K562 (cell line): ENCODE measurements around the gene PHF12. TPM values are rescaled to one million over a fixed set of nuclear protein-coding genes. Genes with fewer than 3 reads are reported as not detected.
A peak's percentile ranks its signal among the peaks of the same experiment; 100 is the strongest.

ENCODE experiments used
- BRD9 ChIP-seq: fragments of 450-650 bp; IDR thresholded peaks from 2 replicates; pipeline ENCODE4 v1.6.1; 2018; ENCODE audit warnings: low read depth; ENCODE audit not compliant: partially characterized antibody
- CREB3 ChIP-seq: fragments of 450-650 bp; conservative IDR thresholded peaks from 2 replicates; pipeline ENCODE4 v1.6.1; 2016; ENCODE audit warnings: missing genetic modification characterization, low read depth, mild to moderate bottlenecking, missing compliant biosample characterization, moderate library complexity
- HINFP ChIP-seq: fragments of 450-650 bp; conservative IDR thresholded peaks from 2 replicates; pipeline ENCODE4 v1.6.1; 2016; ENCODE audit warnings: missing genetic modification characterization, low read depth, mild to moderate bottlenecking, control low read depth, missing compliant biosample characterization
- IRF1 ChIP-seq: sonication (generic); formaldehyde crosslinking; IDR thresholded peaks from 2 replicates; pipeline ENCODE4 v1.8.0; 2022; ENCODE audit warnings: missing genetic modification reagents, mild to moderate bottlenecking, borderline replicate concordance
- KDM1A ChIP-seq, 2 experiments: fragments of 450-650 bp; IDR thresholded peaks; 2 replicates each; pipeline ENCODE4 v1.6.1; 2016; ENCODE audit warnings: mild to moderate bottlenecking in 2 of 2
- KDM4B ChIP-seq, 2 experiments: fragments of 450-650 bp in 1 of 2; sonication (generic) in 1 of 2; IDR thresholded peaks; 2 replicates each; pipeline ENCODE4 v1.6.1; 2016 to 2017; ENCODE audit warnings: borderline replicate concordance in 2 of 2, antibody characterized with exemption in 1 of 2, low read depth in 1 of 2, mild to moderate bottlenecking in 1 of 2
- KDM5B ChIP-seq: fragments of 200-600 bp; sonication (generic); IDR thresholded peaks from 2 replicates; pipeline ENCODE4 v1.6.1; 2012; ENCODE audit warnings: low read depth, mild to moderate bottlenecking, moderate library complexity, low read length, control low read depth, inconsistent platforms; ENCODE audit not compliant: insufficient replicate concordance
- KLF1 ChIP-seq: fragments of 450-650 bp; IDR thresholded peaks from 2 replicates; pipeline ENCODE4 v1.6.1; 2016; ENCODE audit warnings: missing genetic modification characterization, missing compliant biosample characterization
- LARP7 ChIP-seq: fragments of 450-650 bp; IDR thresholded peaks from 2 replicates; pipeline ENCODE4 v1.6.1; 2016
- MCM5 ChIP-seq: fragments of 450-650 bp; IDR thresholded peaks from 2 replicates; pipeline ENCODE4 v1.6.1; 2016; ENCODE audit warnings: low read depth
- PHB ChIP-seq: fragments of 250-450 bp; sonication (Bioruptor Pico); IDR thresholded peaks from 2 replicates; pipeline ENCODE4 v1.5.0; 2021
- PRMT5 ChIP-seq: sonication (generic); formaldehyde crosslinking; IDR thresholded peaks from 2 replicates; pipeline ENCODE4 v1.5.0; 2020; ENCODE audit warnings: missing genetic modification reagents
- RBM39 ChIP-seq: fragments of 200-400 bp; formaldehyde crosslinking; optimal IDR thresholded peaks from 2 replicates; pipeline ENCODE3; 2018; ENCODE audit warnings: low read depth, low read length
- SMC3 ChIP-seq: conservative IDR thresholded peaks from 2 replicates; pipeline ENCODE4 v1.6.1; 2011; ENCODE audit warnings: low read depth, low read length, improper control_type of control experiment; ENCODE audit not compliant: insufficient read depth
- SRF ChIP-seq, 2 experiments: fragments of 250-450, 450-650 bp in 1 of 2; sonication (Bioruptor Pico) in 1 of 2; sonication (generic) in 1 of 2; formaldehyde crosslinking; IDR thresholded peaks; 2 replicates each; pipeline versions ENCODE4 v1.5.0 to v1.5.1; 2020 to 2022; ENCODE audit warnings: mild to moderate bottlenecking in 1 of 2, missing genetic modification reagents in 1 of 2
- SRSF9 ChIP-seq: fragments of 200-400 bp; formaldehyde crosslinking; IDR thresholded peaks from 2 replicates; pipeline ENCODE4 v1.6.1; 2017; ENCODE audit warnings: low read depth, low read length, borderline replicate concordance
- TFAM ChIP-seq: fragments of 250-450 bp; sonication (Bioruptor Pico); conservative IDR thresholded peaks from 2 replicates; pipeline ENCODE4 v1.5.0; 2021; ENCODE audit warnings: mild to moderate bottlenecking, moderate library complexity
- ZNF324 ChIP-seq: fragments of 250-450 bp; sonication (Bioruptor Pico); IDR thresholded peaks from 2 replicates; pipeline ENCODE4 v1.4.0; 2020; ENCODE audit warnings: mild to moderate bottlenecking
- ZNF395 ChIP-seq: fragments of 200-800 bp; sonication (Bioruptor generic); IDR thresholded peaks from 2 replicates; pipeline ENCODE4 v1.6.1; 2017; ENCODE audit warnings: missing genetic modification characterization, missing compliant biosample characterization
- polyA plus RNA-seq, 8 experiments: library from polyadenylated mRNA; depleted of rRNA in 4 of 8; stranded (reverse) in 5 of 8; unstranded in 3 of 8; fragments of >200 nt; fragmentation: Nextera tagmentation in 2 of 8; fragmentation: Illumina TruSeq in 1 of 8; extraction: Ambion mirVana in 2 of 8; extraction: Trizol in 1 of 8; gene quantifications; 2 replicates each; pipeline versions ENCODE4 v1.2.1 to v1.2.3, GENCODE V29; 2011 to 2014; ENCODE audit warnings: inconsistent platforms in 1 of 8, missing spikeins in 1 of 8
- total RNA-seq, 7 experiments: library from RNA; depleted of rRNA in 6 of 7; stranded (reverse); fragments of >200 nt in 6 of 7; fragmentation: Illumina TruSeq in 2 of 7; extraction: Trizol in 2 of 7; gene quantifications; 2 replicates each; pipeline versions ENCODE4 v1.2.1 to v1.2.3, GENCODE V29; 2011 to 2021; ENCODE audit warnings: low replicate concordance in 1 of 7
- TF ChIP-seq, protein P1 (sequence below), 2 experiments: fragments of 450-650 bp; conservative IDR thresholded peaks; 2 replicates each; pipeline ENCODE4 v1.6.1; 2017; ENCODE audit warnings: mild to moderate bottlenecking in 2 of 2, moderate library complexity in 2 of 2

The PHF12 gene
- total and polyA plus RNA-seq, 9 of the 15 experiments (the other 6 are each of a cell fraction or from before 2014, with no cell fraction given) = 0.82 to 31.3 (median 13.5) TPM

DNA sequence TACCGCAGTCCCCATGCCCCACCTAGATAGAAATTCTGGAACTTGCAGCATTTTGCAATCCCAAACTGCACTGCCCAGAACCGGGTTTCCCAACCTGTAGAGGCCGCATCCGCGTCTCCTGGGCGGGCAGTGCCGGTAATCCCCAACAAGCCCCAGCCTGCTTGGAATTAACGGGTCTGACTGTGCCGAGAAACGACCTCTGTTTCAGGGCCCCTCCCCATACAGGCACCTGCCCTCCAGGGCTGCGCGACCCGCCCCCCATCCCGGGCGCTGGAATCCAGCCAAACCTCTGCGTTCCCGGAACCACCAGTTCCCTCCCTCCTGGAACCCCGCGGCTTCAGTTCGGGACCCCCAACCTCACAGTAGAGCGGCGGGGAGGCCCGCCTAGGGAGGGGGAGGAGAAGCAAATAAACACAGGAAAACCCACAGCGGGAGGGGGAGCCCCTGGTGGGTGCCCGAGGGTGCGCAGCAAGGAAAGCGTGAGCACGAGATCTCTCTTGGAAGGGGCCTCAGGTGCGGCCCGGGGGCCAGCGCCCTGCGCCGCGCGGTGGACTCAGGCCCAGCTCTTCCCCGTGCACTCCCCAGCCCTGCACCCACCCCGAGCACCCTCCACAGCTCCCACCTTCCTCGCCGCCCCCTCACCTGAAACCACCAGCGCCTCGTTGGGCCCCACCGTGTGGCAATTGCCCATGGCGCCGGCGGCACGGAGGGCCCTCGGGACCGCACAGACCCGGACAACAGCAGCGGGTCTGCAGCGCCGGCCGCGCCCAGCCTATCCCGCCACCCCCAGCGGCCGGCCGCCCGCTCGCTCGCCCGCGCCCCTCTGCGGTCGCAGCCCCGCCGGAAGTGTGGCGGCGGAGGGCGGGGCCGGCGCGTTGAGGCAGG is 54.2 kb downstream of the PHF12 start, which contains the start of gene FLOT2 (continued):
- TF ChIP-seq KDM4B (IDR thresholded peaks at IDR 0.05; ENCODE audit: borderline replicate concordance in 2 of 2, low read depth in 1 of 2) (no peak), BRD9 (no peak), KLF1 (tag) (peak; percentile 93), PHB (CRISPR knock-in tag) (peak; percentile 91; the same call in 1 of the 2 replicates), LARP7 (no peak), MCM5 (no peak), SRSF9 (no peak), SMC3 (0 out of 2 replicates have a peak, but pooled peaks have one; percentile 2), KDM1A (IDR thresholded peaks at IDR 0.05) (no peak), TFAM (CRISPR knock-in tag) (no peak), ZNF395 (no peak; the same call in 1 of the 2 replicates), CREB3 (tag) (no peak), ZNF324 (peak; percentile 34; the same call in 1 of the 2 replicates), SRF (CRISPR knock-in tag; IDR thresholded peaks at IDR 0.05) (peak in 1 of 2 experiments; percentile 6; a peak in 2 of 4 replicates), IRF1 (no peak), HINFP (tag) (no peak), KDM5B (peak; percentile 80), RBM39 (no peak), PRMT5 (CRISPR knock-in tag) (no peak)
- TF ChIP-seq, protein P1, sequence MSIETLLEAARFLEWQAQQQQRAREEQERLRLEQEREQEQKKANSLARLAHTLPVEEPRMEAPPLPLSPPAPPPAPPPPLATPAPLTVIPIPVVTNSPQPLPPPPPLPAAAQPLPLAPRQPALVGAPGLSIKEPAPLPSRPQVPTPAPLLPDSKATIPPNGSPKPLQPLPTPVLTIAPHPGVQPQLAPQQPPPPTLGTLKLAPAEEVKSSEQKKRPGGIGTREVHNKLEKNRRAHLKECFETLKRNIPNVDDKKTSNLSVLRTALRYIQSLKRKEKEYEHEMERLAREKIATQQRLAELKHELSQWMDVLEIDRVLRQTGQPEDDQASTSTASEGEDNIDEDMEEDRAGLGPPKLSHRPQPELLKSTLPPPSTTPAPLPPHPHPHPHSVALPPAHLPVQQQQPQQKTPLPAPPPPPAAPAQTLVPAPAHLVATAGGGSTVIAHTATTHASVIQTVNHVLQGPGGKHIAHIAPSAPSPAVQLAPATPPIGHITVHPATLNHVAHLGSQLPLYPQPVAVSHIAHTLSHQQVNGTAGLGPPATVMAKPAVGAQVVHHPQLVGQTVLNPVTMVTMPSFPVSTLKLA (conservative IDR thresholded peaks at IDR 0.05) = peak; percentile 57 to 76
